SK-N-DZ (cell line): Measurements from ENCODE around the gene EXOSC6.
"Not testable (repeated sequence)": the region's sequence is repeated elsewhere in the genome, so short reads cannot be mapped to it uniquely, and the experiment has no call there.

ENCODE experiments used
- DNase-seq: peaks from one replicate; pipeline ENCODE4 v3.0.0-alpha.2; 2015; ENCODE audit warnings: low spot score

EXOSC6 gene

GRCh38 chr16:70254965-70255286, 3.2 kb upstream of the EXOSC6 start:
- no peak for DNase-seq

- DNase-seq, result no peak
Observed at GRCh38 chr16:70254180-70254964, 2.6 kb upstream of the EXOSC6 start.

GRCh38 chr16:70253291-70254106, 1.8 kb upstream of the EXOSC6 start:
- DNase-seq, result peak; percentile 38

GRCh38 chr16:70252355-70252988, 732 bp upstream of the EXOSC6 start:
- DNase-seq, result peak; percentile 32

GRCh38 chr16:70250748-70251628, 752 bp downstream of the EXOSC6 start:
- peak; percentile 31 for DNase-seq

- DNase-seq, result not testable (repeated sequence)
Observed at GRCh38 chr16:70249697-70250096, 2.0 kb downstream of the EXOSC6 start.

GRCh38 chr16:70238773-70239172, 13.0 kb downstream of the EXOSC6 start:
- not testable (repeated sequence) for DNase-seq

GRCh38 chr16:70231831-70232230, 19.9 kb downstream of the EXOSC6 start:
- DNase-seq, result not testable (repeated sequence)

- not testable (repeated sequence) for DNase-seq
Observed at GRCh38 chr16:70226024-70226423, 25.7 kb downstream of the EXOSC6 start.

- DNase-seq, result not testable (repeated sequence)
Observed at GRCh38 chr16:70225430-70225829, 26.3 kb downstream of the EXOSC6 start.

- not testable (repeated sequence) for DNase-seq
Observed at GRCh38 chr16:70224645-70225044, 27.1 kb downstream of the EXOSC6 start.

- DNase-seq, result not testable (repeated sequence)
Observed at GRCh38 chr16:70223971-70224513, 27.7 kb downstream of the EXOSC6 start.

GRCh38 chr16:70223216-70223615, 28.5 kb downstream of the EXOSC6 start:
- DNase-seq, result not testable (repeated sequence)

- DNase-seq, result not testable (repeated sequence)
Observed at GRCh38 chr16:70222574-70222973, 29.2 kb downstream of the EXOSC6 start.

GRCh38 chr16:70218586-70218985, 33.2 kb downstream of the EXOSC6 start:
- not testable (repeated sequence) for DNase-seq

- DNase-seq, result not testable (repeated sequence)
Observed at GRCh38 chr16:70206382-70206781, 45.4 kb downstream of the EXOSC6 start.

GRCh38 chr16:70204668-70205405, 46.9 kb downstream of the EXOSC6 start:
- not testable (repeated sequence) for DNase-seq

GRCh38 chr16:70204010-70204409, 47.7 kb downstream of the EXOSC6 start:
- not testable (repeated sequence) for DNase-seq

- DNase-seq, result not testable (repeated sequence)
Observed at GRCh38 chr16:70203508-70203907, 48.2 kb downstream of the EXOSC6 start.

- DNase-seq, result not testable (repeated sequence)
Observed at GRCh38 chr16:70200063-70200462, 51.7 kb downstream of the EXOSC6 start.
